ENCODE results near the gene PAK2. TPM values are rescaled to one million over a fixed set of nuclear protein-coding genes. Genes with fewer than 3 reads are reported as not detected.
A peak's percentile ranks its signal among the peaks of the same experiment; 100 is the strongest.
"Not testable (repeated sequence)": the region's sequence is repeated elsewhere in the genome, so short reads cannot be mapped to it uniquely, and the experiment has no call there.

The PAK2 gene
- total RNA-seq, 1 donor from 2014 or later: 77.8 TPM

GRCh38 chr3:196835086-196835485 lies 95.4 kb downstream of the PAK2 start:
- no peak overlapping the region for H3K27ac ChIP-seq
- H3K27me3 ChIP-seq: no peaks in the 10 kb centered on the region
- TF ChIP-seq CTCF (IDR thresholded peaks at IDR 0.05): no peak
- H3K4me1 ChIP-seq: no peaks in the 10 kb centered on the region
- peaks cover 20% of the 10 kb centered on the region for H3K36me3 ChIP-seq
- H3K4me3 ChIP-seq: no peak overlapping the region
- ATAC-seq (no peak), DNase-seq (no peak)
- intact Hi-C loops (cut with DNase I): no loop called here
- no peaks in the 10 kb centered on the region for H3K9me3 ChIP-seq

GRCh38 chr3:196836626-196837025 lies 97.0 kb downstream of the PAK2 start:
- ATAC-seq; DNase-seq; intact Hi-C loops (cut with DNase I): not testable (repeated sequence)

GRCh38 chr3:196837819-196838420 lies 98.3 kb downstream of the PAK2 start:
- ATAC-seq: peak; percentile 98

More at GRCh38 chr3:196836626-196837025, 97.0 kb downstream of the PAK2 start:
- not testable (repeated sequence) for H3K27ac ChIP-seq, H3K4me1 ChIP-seq, H3K36me3 ChIP-seq, H3K4me3 ChIP-seq, H3K9me3 ChIP-seq, H3K27me3 ChIP-seq

GRCh38 chr3:196839351-196839750 lies 99.7 kb downstream of the PAK2 start:
- DNase-seq; ATAC-seq; H3K36me3 ChIP-seq; intact Hi-C loops (cut with DNase I); H3K27me3 ChIP-seq; H3K4me3 ChIP-seq; H3K27ac ChIP-seq; H3K9me3 ChIP-seq; H3K4me1 ChIP-seq: not testable (repeated sequence)

More at GRCh38 chr3:196837819-196838420, 98.3 kb downstream of the PAK2 start:
- Histone ChIP-seq H3K27me3 (no peaks in the 10 kb centered on the region), H3K4me1 (no peaks in the 10 kb centered on the region), H3K4me3 (no peak overlapping the region), H3K36me3 (no peaks in the 10 kb centered on the region), H3K27ac (no peak overlapping the region), H3K9me3 (no peaks in the 10 kb centered on the region)
- peak; percentile 89 for TF ChIP-seq CTCF (IDR thresholded peaks at IDR 0.05)
- intact Hi-C loops (cut with DNase I): no loop called here
- peak; percentile 69 for DNase-seq

- Histone ChIP-seq H3K4me1 (no peaks in the 10 kb centered on the region), H3K9me3 (no peaks in the 10 kb centered on the region), H3K27ac (no peak overlapping the region), H3K4me3 (no peak overlapping the region), H3K27me3 (no peaks in the 10 kb centered on the region), H3K36me3 (no peaks in the 10 kb centered on the region)
- intact Hi-C loops (cut with DNase I): no loop called here
- ATAC-seq (no peak), DNase-seq (no peak)
- no peak for TF ChIP-seq CTCF (IDR thresholded peaks at IDR 0.05)
These were observed 103.1 kb downstream of the PAK2 start for GRCh38 chr3:196842567-196843434.

GRCh38 chr3:196843435-196844110 lies 103.9 kb downstream of the PAK2 start:
- ATAC-seq (no peak), DNase-seq (no peak)
- Histone ChIP-seq H3K27ac (no peak overlapping the region), H3K9me3 (no peaks in the 10 kb centered on the region), H3K27me3 (no peaks in the 10 kb centered on the region), H3K36me3 (no peaks in the 10 kb centered on the region), H3K4me3 (no peak overlapping the region), H3K4me1 (no peaks in the 10 kb centered on the region)
- intact Hi-C loops (cut with DNase I): no loop called here
- no peak for TF ChIP-seq CTCF (IDR thresholded peaks at IDR 0.05)

- H3K4me1 ChIP-seq; DNase-seq; H3K4me3 ChIP-seq; H3K9me3 ChIP-seq; H3K27me3 ChIP-seq; ATAC-seq; H3K27ac ChIP-seq; intact Hi-C loops (cut with DNase I); H3K36me3 ChIP-seq: not testable (repeated sequence)
These were observed 104.9 kb downstream of the PAK2 start for GRCh38 chr3:196844235-196845219.

GRCh38 chr3:196848375-196848774 lies 108.7 kb downstream of the PAK2 start:
- DNase-seq; H3K4me3 ChIP-seq; H3K27ac ChIP-seq; intact Hi-C loops (cut with DNase I); H3K9me3 ChIP-seq; ATAC-seq; H3K4me1 ChIP-seq; H3K27me3 ChIP-seq; H3K36me3 ChIP-seq: not testable (repeated sequence)

Data from upper lobe of right lung (tissue), 1 donor.